ENCODE data around the gene VPS26C.

VPS26C gene

DNA sequence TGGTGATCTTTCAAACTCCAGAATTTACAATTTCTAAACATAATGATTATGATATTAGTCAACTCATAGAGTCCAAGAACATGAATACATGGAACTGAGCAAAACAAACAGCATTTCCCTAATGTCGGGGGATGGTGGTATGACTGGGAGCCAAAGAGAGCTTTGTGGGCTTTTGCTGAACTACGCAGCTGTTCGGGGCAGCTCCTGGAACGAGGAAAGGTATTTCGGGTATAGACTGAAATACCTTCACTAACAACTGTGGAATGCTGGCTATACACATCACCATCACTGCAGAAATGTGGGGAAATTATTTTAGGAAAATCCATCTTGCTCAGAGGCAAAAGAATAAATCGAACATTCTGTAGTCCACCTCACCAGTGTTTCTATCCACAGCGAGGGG lies 30.2 kb upstream of the VPS26C start:
- Histone ChIP-seq H3K27me3 (ENCODE audit: insufficient read depth, low read length) (peaks cover 4% of the 10 kb centered on the region), H2AFZ (ENCODE audit: low read length) (no peak overlapping the region), H3K4me1 (ENCODE audit: insufficient read depth, low read length, severe bottlenecking) (no peaks in the 10 kb centered on the region), H3K27ac (ENCODE audit: low read depth, low read length, poor library complexity, severe bottlenecking) (no peak overlapping the region), H3K9me2 (ENCODE audit: low read depth, low read length) (no peaks in the 10 kb centered on the region), H3K4me3 (ENCODE audit: low read depth, low read length, poor library complexity, severe bottlenecking) (no peak overlapping the region), H3K79me2 (ENCODE audit: insufficient read depth, low read length) (no peaks in the 10 kb centered on the region), H3K9ac (ENCODE audit: low read length) (no peak overlapping the region), H3K36me3 (ENCODE audit: insufficient read depth, low read length) (no peaks in the 10 kb centered on the region), H3K4me2 (ENCODE audit: low read length) (no peak overlapping the region), H3F3A (ENCODE audit: insufficient read depth, low read length) (no peaks in the 10 kb centered on the region), H4K20me1 (ENCODE audit: insufficient read depth, low read length) (no peaks in the 10 kb centered on the region), H3K9me3 (ENCODE audit: low read length) (no peaks in the 10 kb centered on the region)
- TF ChIP-seq, protein P1, sequence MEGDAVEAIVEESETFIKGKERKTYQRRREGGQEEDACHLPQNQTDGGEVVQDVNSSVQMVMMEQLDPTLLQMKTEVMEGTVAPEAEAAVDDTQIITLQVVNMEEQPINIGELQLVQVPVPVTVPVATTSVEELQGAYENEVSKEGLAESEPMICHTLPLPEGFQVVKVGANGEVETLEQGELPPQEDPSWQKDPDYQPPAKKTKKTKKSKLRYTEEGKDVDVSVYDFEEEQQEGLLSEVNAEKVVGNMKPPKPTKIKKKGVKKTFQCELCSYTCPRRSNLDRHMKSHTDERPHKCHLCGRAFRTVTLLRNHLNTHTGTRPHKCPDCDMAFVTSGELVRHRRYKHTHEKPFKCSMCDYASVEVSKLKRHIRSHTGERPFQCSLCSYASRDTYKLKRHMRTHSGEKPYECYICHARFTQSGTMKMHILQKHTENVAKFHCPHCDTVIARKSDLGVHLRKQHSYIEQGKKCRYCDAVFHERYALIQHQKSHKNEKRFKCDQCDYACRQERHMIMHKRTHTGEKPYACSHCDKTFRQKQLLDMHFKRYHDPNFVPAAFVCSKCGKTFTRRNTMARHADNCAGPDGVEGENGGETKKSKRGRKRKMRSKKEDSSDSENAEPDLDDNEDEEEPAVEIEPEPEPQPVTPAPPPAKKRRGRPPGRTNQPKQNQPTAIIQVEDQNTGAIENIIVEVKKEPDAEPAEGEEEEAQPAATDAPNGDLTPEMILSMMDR (IDR thresholded peaks at IDR 0.05; ENCODE audit: low read length): no peak
- TF ChIP-seq EZH2 (IDR thresholded peaks at IDR 0.05; ENCODE audit: borderline replicate concordance, low read length): no peak

GRCh38 chr21:37294679-37295078 lies 27.5 kb upstream of the VPS26C start:
- no peaks in the 10 kb centered on the region for H3K9me2 ChIP-seq (ENCODE audit: low read depth, low read length)
- no peaks in the 10 kb centered on the region for H3K36me3 ChIP-seq (ENCODE audit: insufficient read depth, low read length)
- no peaks in the 10 kb centered on the region for H3F3A ChIP-seq (ENCODE audit: insufficient read depth, low read length)
- H3K4me3 ChIP-seq (ENCODE audit: low read depth, low read length, poor library complexity, severe bottlenecking): no peak overlapping the region
- H3K4me1 ChIP-seq (ENCODE audit: insufficient read depth, low read length, severe bottlenecking): no peaks in the 10 kb centered on the region
- H2AFZ ChIP-seq (ENCODE audit: low read length): no peak overlapping the region
- TF ChIP-seq, protein P1 (IDR thresholded peaks at IDR 0.05; ENCODE audit: low read length): no peak
- TF ChIP-seq EZH2 (IDR thresholded peaks at IDR 0.05; ENCODE audit: borderline replicate concordance, low read length): no peak
- H3K9me3 ChIP-seq (ENCODE audit: low read length): no peaks in the 10 kb centered on the region
- no peak overlapping the region for H3K27ac ChIP-seq (ENCODE audit: low read depth, low read length, poor library complexity, severe bottlenecking)
- H4K20me1 ChIP-seq (ENCODE audit: insufficient read depth, low read length): no peaks in the 10 kb centered on the region
- H3K27me3 ChIP-seq (ENCODE audit: insufficient read depth, low read length): peaks cover 8% of the 10 kb centered on the region
- H3K4me2 ChIP-seq (ENCODE audit: low read length): no peak overlapping the region
- H3K79me2 ChIP-seq (ENCODE audit: insufficient read depth, low read length): no peaks in the 10 kb centered on the region
- no peak overlapping the region for H3K9ac ChIP-seq (ENCODE audit: low read length)

DNA sequence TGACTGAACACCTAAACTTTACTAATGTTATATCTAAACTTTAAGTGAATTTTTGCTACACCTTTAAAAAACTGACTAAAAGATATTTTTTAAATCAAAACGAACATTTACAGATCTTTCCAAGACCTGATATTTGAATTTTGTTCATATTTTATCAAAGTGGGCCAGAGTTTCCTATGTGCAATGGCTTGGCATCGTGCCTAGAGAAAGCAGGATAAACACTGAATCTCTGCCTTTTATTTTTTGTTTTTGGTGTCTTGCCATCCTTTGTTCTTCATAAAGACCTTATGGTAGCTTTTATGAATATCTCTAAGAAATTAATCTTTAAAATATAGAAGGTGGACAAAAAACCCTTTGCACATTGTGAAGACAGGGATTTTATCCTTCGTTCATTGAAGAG lies 25.8 kb upstream of the VPS26C start:
- no peak for TF ChIP-seq EZH2 (IDR thresholded peaks at IDR 0.05; ENCODE audit: borderline replicate concordance, low read length)
- TF ChIP-seq, protein P1 (IDR thresholded peaks at IDR 0.05; ENCODE audit: low read length): no peak
- H3K4me1 ChIP-seq (ENCODE audit: insufficient read depth, low read length, severe bottlenecking): no peaks in the 10 kb centered on the region
- H3K27ac ChIP-seq (ENCODE audit: low read depth, low read length, poor library complexity, severe bottlenecking): no peak overlapping the region
- H3K9ac ChIP-seq (ENCODE audit: low read length): no peak overlapping the region
- no peaks in the 10 kb centered on the region for H3K79me2 ChIP-seq (ENCODE audit: insufficient read depth, low read length)
- no peak overlapping the region for H3K4me2 ChIP-seq (ENCODE audit: low read length)
- no peaks in the 10 kb centered on the region for H3F3A ChIP-seq (ENCODE audit: insufficient read depth, low read length)
- H3K9me3 ChIP-seq (ENCODE audit: low read length): no peaks in the 10 kb centered on the region
- no peak overlapping the region for H2AFZ ChIP-seq (ENCODE audit: low read length)
- H3K27me3 ChIP-seq (ENCODE audit: insufficient read depth, low read length): peaks cover 8% of the 10 kb centered on the region
- no peaks in the 10 kb centered on the region for H3K9me2 ChIP-seq (ENCODE audit: low read depth, low read length)
- no peak overlapping the region for H3K4me3 ChIP-seq (ENCODE audit: low read depth, low read length, poor library complexity, severe bottlenecking)
- no peaks in the 10 kb centered on the region for H4K20me1 ChIP-seq (ENCODE audit: insufficient read depth, low read length)
- no peaks in the 10 kb centered on the region for H3K36me3 ChIP-seq (ENCODE audit: insufficient read depth, low read length)
